Measurements from ENCODE around the gene SLCO3A1. TPM values are rescaled to one million over a fixed set of nuclear protein-coding genes. Genes with fewer than 3 reads are reported as not detected.

SLCO3A1 gene
- total RNA-seq, 4 donors from 2014 or later, result 12.1 to 22.3 (median 13.5) TPM

- no peak for TF ChIP-seq CTCF (IDR thresholded peaks at IDR 0.05; ENCODE audit: low read depth)
These were observed 73.4 kb downstream of the SLCO3A1 start for GRCh38 chr15:91926908-91927270.

- no peak for TF ChIP-seq CTCF (IDR thresholded peaks at IDR 0.05; ENCODE audit: low read depth)
These were observed 74.1 kb downstream of the SLCO3A1 start for GRCh38 chr15:91927585-91927984.

GRCh38 chr15:91928675-91929074, 75.2 kb downstream of the SLCO3A1 start:
- TF ChIP-seq CTCF (IDR thresholded peaks at IDR 0.05; ENCODE audit: low read depth), result no peak

- TF ChIP-seq CTCF (IDR thresholded peaks at IDR 0.05; ENCODE audit: low read depth), result no peak
These were observed 76.0 kb downstream of the SLCO3A1 start for GRCh38 chr15:91929509-91929908.

- TF ChIP-seq CTCF (IDR thresholded peaks at IDR 0.05; ENCODE audit: low read depth), result no peak
These were observed 76.6 kb downstream of the SLCO3A1 start for GRCh38 chr15:91930092-91930491.

GRCh38 chr15:91936182-91936775, 82.8 kb downstream of the SLCO3A1 start:
- no peak for TF ChIP-seq CTCF (IDR thresholded peaks at IDR 0.05; ENCODE audit: low read depth)

- TF ChIP-seq CTCF (IDR thresholded peaks at IDR 0.05; ENCODE audit: low read depth), result no peak
These were observed 83.4 kb downstream of the SLCO3A1 start for GRCh38 chr15:91936927-91937326.

All from subcutaneous adipose tissue (tissue), 4 donors.